HG02763 (cell line): ENCODE measurements around the gene NOTCH1.

Experiments used
- ATAC-seq: cut with Tn5 transposase; IDR thresholded peaks from one replicate; pipeline ENCODE4 v1.9.1; 2021; ENCODE audit warnings: mild to moderate bottlenecking, moderate library complexity; ENCODE audit not compliant: unreplicated experiment

Gene NOTCH1

DNA sequence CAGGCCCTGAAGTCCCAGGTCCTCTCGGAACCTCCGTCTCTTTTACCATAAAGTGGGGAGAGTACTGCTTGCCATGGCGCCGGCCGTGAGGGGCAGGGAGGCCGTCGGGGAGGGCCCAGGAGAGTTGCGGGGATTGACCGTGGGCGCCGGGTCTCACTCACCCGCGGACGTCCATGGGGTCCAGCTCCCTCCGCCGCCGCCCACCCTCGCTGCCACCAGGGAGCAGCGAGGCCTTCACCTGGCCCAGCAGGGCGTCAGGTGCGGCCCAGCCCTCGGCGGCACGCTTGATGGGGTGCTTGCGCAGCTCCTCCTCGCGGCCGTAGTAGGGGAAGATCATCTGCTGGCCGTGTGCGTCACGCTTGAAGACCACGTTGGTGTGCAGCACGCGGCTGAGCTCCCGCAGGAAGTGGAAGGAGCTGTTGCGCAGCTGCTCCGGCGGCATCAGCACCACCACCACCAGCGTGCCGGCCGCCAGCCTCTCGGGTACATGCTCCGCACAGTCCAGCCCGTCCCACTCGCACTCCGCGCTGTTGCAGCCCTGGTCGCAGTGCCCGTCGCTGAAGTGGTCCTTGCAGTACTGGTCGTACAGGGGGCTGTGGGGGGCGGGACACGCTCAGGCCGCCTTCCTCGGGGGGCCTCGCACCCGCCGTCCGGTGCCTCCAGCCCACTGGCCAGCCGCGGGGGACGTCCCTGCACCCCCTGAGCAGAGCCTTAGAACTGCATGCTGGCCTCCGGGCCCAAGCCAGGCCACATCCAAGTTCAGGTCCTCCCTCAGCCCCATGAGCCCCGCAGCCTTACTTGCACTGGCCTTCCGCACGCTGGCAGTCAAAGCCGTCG, 41.1 kb downstream of the NOTCH1 start:
- ATAC-seq, result no peak

DNA sequence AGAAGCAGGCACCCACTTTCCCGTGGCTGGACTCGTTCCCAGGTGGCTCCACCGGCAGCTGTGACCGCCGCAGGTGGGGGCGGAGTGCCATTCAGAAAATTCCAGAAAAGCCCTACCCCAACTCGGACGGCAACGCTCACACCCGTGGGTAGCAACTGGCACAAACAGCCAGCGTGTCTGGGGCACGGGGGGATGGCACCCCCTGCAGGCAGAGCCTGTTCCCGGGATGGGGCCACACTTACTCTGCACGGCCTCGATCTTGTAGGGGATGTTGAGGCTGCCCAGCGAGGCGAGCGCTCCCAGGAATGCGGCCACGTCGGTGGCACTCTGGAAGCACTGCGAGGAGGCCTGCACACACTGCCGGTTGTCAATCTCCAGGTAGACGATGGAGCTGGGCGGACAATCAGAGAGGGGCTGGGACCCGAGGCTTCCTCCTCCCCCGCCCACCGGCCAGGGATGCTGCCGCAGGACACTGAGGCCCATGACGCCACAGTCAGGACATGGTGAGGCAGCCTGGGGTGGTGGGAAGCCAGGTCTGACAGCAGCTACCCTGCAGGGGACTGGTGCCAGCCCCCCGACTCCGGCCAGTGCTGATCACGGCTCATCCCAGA, 42.8 kb downstream of the NOTCH1 start:
- ATAC-seq, result no peak

DNA sequence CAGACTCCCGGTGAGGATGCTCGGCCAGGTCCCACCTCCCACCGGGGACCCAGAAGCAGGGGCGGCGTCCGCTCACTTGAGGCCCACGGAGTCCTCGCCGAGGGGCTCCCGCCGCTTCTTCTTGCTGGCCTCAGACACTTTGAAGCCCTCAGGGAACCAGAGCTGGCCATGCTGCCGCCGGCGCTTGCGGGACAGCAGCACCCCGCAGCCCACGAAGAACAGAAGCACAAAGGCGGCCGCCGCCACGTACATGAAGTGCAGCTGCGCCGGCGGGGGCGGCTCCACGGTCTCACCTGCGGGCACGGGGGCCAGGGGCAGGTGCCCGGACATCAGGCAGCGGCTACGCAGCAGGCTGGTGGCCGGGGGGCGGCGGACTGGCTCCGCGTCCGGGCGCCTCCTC, 43.7 kb downstream of the NOTCH1 start:
- ATAC-seq, result no peak

DNA sequence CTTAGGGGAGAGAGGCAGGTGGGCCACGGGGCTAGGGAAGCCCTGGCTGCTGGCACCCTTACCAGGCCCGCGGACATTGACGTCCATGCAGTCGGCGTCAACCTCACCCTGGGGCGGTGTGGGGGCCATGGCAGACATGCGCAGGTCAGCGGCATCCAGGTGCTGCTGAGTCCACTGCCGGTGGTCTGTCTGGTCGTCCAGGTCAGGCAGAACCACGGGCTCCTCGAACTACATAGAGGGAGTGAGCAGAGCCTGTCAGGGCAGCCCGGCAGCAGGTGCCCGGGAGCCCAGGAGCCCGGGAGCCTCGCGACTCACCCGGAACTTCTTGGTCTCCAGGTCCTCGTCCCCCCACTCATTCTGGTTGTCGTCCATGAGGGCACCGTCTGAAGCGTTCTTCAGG, 44.2 kb downstream of the NOTCH1 start:
- ATAC-seq, result no peak

DNA sequence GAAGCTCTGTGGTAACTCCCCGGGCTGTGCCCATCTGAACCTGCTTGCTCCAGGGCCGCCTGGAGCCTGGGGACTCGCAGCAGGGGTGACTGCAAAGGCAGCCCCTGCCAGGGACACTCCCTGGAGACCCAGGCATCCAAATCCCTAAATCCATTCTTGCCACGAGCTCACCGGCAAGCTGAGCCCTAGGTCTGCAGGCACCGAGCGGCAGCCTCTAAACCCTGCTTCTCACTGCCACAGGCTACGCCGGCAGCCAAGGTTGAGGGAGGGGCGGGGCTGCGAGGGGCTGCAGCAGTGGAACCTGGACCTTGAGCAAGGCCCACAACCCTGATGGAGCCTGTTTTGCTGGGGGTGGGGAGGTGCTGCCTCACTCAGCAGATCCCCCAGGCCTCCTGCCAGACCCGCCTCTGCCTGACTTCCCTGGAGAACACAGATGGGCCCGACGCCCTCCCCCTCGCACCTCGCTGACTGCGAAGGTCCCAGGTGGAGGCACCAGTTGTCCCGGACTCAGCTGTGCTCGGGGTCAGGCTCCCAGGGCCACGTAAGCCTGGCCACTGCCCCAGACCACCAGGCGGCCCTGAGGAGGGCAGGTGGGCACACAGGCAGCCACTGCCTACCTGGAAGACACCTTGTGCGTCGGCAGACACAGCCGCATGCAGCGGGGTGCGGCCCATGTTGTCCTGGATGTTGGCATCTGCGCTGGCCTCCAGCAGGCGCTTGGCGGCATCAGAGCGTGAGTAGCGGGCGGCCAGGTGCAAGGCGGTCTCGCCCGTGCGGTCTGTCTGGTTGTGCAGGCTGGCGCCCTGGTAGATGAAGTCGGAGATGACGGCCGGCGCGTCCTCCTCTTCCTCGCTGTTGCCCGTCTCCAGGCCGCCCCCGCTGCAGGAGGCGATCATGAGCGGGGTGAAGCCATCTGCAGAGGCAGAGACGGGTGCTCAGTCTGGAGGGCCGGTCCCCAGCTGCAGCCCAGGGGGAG, 45.6 kb downstream of the NOTCH1 start:
- no peak for ATAC-seq

DNA sequence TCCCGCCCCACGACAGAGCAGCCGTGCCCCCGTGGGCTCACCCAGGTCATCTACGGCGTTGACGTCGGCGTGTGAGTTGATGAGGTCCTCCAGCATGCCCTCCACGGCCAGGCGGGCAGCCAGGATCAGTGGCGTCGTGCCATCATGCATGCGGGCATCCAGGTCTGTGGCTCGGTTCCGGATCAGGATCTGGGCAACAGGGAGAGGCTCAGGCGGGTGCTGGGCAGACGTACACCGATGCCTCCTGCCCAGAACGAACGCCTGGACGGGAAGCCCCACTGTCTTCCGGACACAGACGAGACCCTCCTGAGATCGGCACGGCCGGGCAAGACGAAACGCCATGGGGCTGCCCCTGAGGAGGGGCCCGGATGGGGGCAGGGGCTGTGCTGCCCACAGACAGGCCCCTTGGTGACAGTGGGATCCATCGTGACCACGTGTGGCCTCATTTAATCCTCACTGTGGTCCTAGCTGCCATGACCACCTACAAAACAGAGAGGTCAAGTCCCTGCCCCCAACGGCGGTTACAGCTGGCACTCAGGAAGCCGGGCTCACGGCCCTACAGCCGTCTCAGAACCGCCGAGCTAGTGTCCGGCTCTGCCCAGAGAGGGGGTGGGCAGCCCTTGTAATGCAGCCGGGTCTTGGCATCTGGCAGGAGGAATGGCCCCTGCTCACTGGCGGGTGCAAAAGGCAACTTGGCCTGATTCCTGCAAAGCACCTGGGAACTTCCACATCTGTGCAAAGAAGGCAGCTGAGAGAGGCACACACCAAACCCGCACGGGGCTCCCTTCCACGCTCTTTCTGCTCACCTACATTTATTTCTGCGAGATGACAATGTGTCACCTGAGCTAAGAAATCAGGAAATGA, 46.5 kb downstream of the NOTCH1 start:
- ATAC-seq, result no peak

DNA sequence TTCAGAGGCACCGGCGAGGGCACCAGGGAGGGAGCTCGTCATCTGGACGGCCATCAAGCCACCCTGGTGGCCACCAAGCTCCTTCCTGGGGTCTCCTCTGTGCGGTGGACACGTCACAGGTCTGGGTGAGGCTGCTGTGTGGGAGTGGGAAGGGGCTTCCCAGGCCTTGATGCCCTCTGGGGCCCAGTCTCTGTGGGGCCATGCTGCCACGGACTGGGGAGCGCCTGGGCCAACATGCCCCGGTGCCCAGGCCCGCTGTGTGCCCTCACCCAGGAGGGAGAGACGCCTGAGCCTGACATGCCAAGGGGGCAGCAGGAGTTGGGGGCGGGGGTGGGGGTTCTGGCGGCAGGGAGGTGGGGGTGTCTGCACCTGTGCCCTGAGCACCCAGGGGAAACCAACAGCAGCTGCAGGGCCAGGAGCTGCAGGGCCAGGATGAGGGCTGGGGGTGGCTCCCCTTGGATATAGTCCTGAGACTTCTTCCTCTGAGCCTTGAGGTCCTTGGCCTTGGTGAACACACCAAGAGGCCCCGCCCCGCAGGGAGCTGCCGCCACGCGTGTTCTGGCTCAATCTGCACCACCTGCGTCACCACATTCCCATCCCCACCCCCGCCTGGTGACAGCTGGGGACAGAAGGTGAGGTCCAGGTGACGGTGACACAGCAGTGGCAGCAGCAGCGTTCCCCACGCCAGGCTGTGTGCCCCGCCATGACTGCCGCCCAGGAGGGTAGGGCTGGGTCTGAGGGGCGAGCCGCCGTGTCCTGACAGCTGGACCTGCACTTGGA, 47.7 kb downstream of the NOTCH1 start:
- ATAC-seq, result no peak

DNA sequence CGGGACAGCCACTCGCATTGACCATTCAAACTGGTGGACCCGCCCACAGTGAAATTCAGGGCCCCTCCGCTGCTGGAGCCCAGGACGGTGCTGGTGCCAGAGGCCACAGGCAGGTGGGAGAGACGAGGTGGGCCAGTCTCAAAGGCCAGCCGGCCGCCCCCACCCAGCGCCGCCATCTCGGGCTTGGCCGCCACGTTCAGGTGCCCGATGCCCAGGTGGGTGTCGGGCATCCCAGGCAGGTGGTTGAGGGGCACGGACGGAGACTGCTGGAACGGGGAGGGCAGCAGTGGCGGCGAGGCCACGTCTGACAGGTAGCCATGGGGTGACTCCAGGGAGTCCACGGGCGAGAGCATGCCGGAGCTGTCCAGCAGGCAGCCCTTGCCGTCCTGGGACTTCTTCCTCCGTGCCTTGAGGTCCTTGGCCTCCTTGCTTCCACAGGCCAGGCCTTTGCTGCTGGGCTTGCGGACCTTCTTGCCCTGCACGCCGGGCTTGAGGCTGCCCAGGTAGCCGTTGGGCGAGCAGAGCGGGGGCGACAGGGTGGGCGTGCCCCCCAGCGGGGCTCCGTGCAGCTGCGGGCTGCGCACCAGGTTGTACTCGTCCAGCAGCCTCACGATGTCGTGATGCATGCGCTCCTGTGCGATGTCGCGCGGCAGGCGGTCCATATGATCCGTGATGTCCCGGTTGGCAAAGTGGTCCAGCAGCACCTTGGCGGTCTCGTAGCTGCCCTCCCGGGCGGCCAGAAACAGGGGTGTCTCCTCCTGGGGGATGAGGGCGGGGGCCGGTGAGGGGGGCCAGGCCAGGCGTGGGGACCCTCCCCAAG, 48.8 kb downstream of the NOTCH1 start:
- ATAC-seq, result no peak

DNA sequence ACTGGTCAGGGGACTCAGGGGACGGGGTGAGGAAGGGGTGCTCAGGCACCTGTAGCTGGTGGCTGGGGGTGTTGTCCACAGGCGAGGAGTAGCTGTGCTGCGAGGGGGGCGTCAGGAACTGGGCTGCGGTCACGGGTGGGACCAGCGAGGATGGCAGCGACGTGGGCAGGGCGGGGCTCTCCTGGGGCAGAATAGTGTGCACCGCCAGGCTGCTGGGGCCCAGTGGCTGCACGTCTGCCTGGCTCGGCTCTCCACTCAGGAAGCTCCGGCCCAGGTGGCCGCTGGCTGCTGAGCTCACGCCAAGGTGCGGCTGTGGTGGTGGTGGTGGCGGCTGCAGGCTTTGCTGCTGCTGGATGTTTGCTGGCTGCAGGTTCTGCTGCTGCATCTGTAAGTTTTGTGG, 49.7 kb downstream of the NOTCH1 start:
- ATAC-seq, result no peak

DNA sequence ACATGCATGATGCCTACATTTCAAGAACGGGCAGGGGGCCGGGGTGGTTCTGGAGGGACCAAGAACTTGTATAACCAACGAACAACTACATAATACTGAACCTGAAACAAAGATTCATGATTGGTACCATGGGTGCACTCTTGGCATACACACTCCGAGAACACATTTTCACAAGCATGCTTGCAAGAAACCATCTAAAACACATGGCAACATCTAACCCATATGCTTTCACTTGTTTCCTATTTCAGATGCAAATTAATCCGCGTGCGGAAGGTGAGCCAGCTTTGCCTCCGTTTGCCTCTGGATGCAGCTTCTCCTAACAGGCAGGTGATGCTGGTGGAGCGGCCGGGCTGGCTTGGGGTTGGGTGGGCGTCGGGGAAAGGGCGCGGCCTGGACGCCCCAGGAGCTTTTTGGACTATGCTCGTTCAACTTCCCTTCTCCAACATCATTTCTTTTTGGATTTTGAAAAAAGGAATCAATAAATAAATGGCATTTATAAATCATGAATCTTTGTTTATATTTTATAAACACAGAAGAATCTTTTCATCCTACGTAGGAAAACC, 50.5 kb downstream of the NOTCH1 start:
- no peak for ATAC-seq

DNA sequence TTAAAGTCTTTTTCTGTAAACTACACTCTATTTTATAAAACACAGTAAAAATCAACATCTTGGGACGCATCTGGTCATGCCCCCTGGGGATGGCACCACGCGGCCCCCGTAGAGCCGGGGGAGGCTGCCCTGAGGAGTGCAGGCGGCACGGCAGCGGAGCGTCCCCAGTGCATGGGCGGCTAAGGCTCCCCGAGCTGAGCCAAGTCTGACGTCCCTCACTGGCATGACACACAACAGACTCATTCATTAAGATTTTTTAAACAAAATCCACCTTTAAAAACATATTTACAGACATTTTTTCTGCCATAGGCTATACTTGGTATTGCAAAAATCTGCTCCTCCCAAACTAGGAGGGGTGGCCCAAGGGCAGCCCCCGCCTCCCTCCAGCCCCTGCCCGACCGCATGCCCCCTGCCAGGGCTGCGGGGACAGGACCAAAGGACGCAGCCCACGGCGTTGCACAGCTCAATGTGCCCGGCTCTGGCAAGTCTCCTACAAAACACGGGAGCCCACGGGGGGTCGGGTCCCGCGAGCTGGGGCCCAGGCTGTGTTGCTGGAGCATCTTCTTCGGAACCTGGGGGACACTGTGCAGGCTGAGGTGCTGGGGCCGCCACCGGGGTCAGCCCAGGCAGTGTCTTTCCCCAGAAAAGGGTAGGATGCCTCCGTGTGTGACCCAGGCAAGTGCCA, 51.2 kb downstream of the NOTCH1 start:
- ATAC-seq, result no peak

DNA sequence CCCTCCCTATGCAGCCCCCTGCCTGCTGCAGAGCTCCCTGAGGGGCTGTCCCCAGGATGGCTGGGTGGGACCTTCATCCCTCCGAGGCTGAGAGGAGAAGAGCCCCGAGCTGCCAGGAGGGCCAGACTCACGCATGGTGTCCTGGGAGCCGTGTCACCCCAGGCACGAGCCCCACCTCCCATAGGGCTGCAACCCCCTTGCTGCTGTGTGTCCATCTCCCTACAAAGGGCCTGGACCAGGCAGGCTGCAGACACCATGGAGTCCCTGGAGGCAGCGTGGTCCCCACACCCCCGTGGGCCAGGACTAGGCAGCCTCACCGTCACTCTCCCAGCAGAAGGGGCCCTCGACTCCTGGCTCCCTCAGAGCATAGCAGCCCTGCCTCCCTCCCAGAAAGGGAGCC, 51.8 kb downstream of the NOTCH1 start:
- ATAC-seq, result no peak

DNA sequence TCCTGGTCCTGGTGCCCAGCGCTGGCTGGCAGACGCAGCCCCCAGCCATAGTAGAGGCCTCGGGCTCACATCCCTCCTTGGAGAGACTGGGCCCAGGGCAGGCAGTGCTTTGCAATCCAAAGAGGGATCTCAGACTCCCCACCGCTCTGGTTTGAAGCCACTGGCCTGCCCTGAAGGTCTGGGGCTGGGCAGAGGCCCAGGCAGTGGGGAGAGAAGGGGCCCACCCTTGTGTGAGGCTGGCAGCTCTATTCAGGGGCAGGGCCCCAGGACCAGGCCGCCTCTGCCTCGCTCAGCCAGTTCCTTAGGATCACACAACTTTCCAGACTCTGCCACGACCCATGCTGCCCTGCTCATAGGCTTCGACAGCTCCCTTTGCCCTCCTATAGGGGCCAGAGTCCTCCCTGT, 52.3 kb downstream of the NOTCH1 start:
- ATAC-seq, result no peak

DNA sequence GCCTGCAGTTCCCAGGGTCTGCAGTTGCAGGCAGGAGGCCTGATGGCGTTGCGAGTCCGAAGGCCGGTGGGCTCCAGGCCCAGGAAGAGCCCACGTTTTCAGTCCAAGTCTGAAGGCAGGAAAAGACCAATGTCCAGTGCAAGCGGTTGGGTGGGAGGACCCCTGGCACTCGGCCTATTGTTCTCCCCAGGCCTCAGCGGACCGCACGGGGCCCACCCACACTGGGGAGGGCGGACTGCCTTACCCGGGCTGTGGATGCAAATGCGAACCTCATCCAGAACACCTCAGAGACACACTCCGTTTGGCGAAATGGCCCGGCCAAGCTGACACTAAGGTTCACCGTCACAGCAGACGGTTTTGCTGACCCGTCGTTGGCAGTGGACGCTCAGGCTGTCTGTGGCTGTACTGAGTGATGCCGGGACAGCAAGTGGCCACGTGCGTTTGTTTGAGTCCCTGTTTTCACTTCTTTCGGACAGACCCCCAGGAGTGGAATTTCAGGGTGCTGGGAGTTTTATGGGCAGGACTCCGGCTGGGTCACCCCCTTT, 52.8 kb downstream of the NOTCH1 start:
- no peak for ATAC-seq

DNA sequence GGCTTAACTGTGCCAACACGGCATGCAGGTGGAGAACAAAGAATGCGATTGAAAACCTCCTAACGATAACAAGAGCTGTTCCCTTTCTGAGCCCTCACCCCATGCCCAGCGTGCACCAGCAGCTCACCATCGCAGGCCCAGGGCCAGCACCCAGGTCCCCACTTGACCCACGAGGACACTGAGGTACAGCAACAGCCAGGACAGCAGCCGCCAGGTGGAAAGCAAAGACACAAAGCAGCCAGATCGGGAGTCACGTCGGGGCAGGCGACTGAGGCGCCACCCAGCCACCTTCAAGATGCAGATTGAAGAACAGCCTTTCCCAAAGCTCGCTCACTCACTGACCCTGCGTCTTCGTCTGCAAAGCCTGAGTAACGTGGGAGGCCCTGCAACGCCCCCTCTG, 56.1 kb downstream of the NOTCH1 start:
- no peak for ATAC-seq

DNA sequence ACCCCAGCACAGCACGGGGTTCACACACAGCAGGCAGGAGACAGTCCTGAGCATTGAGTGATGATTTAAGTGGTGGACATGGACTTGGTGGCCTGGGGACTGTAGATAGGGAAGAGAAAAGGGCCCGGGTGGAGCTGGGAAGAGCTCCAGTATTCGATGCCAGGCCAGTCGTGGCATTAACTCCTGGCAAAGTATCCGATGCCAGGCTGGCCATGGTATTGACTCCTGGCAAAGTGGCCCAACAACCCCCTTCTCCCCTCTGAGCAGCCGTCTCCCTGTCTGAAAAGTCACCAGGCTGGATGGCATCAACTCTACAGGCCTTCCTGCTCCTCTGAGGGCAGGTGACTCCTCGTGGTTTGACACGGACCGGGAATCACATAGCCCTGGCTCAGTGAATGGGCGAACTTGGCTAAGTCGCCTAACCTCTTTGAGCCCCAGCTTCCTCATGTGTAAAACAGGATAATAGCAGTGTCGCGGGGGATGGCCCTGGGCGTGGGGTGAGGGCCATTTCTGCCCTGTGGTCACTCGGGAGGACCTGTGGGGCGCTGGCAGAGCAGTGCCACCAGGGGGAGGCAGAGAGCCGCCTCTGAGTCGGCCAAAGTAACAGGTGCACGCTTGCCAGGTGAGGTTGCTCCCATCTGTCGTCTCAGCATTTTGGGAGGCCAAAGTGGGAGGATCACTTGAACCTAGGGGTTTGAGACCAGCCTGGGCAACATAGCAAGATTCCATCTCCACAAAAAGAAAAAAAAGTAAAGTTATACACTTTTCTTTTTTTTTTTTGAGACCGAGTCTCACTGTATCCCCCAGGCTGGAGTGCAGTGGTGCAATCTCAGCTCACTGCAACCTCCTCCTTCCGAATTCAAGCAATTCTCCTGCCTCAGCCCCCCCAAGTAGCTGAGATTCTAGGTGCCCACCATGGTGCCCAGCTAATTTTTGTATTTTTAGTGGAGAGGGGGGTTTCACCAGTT, 57.3 kb downstream of the NOTCH1 start:
- ATAC-seq, result no peak

DNA sequence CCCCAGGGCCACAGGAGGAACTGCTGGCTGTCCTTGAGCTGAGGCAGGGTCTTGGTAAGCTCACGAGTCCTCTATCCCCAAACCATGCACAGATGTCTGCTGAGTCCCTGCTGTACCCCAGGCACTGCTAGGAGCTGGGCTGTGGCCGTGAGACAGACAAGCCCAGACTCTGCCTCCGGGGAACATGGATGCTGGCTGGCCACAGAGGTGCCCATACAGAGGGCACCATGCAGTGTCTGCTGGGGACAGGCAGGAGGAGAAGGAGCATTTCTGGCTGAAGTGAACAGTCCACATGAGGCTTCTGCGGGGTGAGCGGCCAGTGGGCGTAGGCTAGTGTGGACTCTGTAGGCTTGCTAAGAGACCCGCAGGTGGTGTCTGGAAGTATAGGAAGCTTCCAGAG, 58.2 kb downstream of the NOTCH1 start:
- no peak for ATAC-seq
